ENCODE data around the gene DPP10.

The DPP10 gene

DNA sequence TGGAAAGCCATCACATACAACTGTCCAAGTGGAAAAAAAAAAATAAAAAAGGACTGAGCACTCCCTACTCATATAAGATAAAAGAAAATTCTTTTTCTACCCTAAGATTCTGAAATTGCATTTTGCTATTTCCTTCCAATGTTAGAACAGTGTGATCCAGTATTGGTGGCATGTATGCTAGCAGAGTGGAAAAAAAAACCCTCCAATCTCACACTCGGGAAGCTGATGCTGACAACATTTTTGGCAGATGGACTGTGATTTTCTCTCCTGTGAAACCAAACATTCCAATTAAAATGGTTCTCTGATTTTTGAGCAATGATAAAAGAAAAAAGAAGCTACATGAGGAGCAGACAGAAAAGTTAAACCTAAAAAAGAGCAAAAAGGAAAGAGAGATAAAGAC is 419.8 kb downstream of the DPP10 start:
- POLR2A ChIA-PET = no interaction called here
- CTCF ChIA-PET = no interaction called here
- no peak for DNase-seq (ENCODE audit: low read depth, low spot score)
- H3K4me3 ChIP-seq (ENCODE audit: low read depth, low read length) = no peak overlapping the region
- TF ChIP-seq, protein P1, sequence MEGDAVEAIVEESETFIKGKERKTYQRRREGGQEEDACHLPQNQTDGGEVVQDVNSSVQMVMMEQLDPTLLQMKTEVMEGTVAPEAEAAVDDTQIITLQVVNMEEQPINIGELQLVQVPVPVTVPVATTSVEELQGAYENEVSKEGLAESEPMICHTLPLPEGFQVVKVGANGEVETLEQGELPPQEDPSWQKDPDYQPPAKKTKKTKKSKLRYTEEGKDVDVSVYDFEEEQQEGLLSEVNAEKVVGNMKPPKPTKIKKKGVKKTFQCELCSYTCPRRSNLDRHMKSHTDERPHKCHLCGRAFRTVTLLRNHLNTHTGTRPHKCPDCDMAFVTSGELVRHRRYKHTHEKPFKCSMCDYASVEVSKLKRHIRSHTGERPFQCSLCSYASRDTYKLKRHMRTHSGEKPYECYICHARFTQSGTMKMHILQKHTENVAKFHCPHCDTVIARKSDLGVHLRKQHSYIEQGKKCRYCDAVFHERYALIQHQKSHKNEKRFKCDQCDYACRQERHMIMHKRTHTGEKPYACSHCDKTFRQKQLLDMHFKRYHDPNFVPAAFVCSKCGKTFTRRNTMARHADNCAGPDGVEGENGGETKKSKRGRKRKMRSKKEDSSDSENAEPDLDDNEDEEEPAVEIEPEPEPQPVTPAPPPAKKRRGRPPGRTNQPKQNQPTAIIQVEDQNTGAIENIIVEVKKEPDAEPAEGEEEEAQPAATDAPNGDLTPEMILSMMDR (IDR thresholded peaks at IDR 0.05; ENCODE audit: insufficient read depth, low read length, missing control alignments) = no peak

DNA sequence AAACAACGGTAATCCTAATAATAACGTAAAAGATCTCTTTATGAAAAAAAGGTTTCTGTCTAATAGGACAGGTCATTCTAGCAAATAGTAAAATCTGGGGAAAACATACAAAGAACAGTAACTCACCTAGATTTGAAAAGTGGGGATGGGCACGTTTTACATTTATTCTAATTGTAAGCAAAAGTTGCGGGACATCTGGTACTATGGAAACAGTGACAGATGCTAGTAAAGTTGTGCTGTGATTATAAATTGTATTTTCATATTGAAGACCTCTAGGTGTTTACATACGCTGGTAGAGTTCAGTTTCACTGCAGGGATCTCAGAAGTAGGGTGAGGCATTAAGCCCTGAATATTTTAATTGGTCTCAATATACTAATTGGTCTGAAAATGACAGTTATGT is 422.5 kb downstream of the DPP10 start:
- H3K4me3 ChIP-seq (ENCODE audit: low read depth, low read length) = no peak overlapping the region
- ChIA-PET POLR2A (no interaction called here), CTCF (no interaction called here)
- DNase-seq (ENCODE audit: low read depth, low spot score) = no peak
- TF ChIP-seq, protein P1 (IDR thresholded peaks at IDR 0.05; ENCODE audit: insufficient read depth, low read length, missing control alignments) = no peak

DNA sequence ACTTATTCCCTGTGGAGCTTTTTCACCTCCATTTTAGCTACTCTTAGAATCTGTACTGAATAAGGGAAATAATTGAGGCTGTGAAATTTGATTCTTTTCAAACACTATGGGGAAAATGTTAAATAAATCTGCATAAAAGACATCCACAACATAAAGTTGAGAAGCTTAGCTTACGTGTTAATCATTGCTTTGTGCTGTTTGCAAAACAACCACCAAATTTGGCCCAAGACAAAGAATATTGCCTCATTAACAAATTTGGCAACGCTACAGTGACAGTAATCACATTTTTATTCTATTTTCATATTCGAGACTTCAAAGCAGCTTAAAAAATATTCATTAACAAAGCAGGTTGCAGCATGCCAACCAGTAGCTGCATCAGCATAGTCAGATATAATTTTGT is 437.6 kb downstream of the DPP10 start:
- H3K4me3 ChIP-seq (ENCODE audit: low read depth, low read length) = no peak overlapping the region
- TF ChIP-seq, protein P1 (IDR thresholded peaks at IDR 0.05; ENCODE audit: insufficient read depth, low read length, missing control alignments) = no peak
- ChIA-PET POLR2A (no interaction called here), CTCF (no interaction called here)
- no peak for DNase-seq (ENCODE audit: low read depth, low spot score)

DNA sequence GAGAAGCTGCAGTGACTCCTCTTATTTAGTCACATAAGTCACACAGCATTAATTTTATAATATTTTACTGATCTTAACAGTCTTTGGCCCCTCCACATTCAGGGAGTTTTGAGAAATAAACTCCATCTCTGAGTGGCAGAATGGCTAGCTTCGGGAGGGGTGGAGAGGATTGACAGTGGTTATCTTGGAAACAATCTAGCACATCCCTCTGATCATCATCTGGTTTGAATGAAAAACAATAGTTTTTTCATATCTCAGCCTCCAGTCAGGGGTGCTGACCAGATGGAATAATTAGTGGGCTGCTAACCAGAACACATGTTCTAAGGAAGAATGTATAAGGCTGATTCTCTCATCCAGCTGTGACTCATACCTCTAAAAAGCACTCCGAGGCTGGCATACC is 477.5 kb downstream of the DPP10 start:
- TF ChIP-seq, protein P1 (IDR thresholded peaks at IDR 0.05; ENCODE audit: insufficient read depth, low read length, missing control alignments) = no peak
- CTCF ChIA-PET = no interaction called here

DNA sequence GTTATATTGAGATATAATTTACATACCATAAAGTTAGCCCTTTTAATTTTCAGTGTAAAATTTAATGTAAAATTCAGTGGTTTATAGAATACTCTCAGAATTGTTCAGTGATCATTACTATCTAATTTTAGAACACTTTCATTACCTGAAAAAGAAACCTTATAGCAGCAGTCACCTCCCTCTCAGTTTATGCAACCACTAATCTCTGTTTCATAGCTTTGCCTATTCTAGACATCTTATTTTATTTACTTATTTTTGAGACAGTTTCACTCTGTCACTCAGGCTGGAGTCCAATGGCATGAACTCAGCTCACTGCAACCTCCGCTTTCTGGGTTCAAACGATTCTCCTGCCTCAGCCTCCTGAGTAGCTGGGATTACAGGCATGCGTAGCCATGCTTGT is 479.6 kb downstream of the DPP10 start:
- no peak overlapping the region for H3K4me3 ChIP-seq (ENCODE audit: low read depth, low read length)
- CTCF ChIA-PET = no interaction called here
- TF ChIP-seq, protein P1 (IDR thresholded peaks at IDR 0.05; ENCODE audit: insufficient read depth, low read length, missing control alignments) = no peak
- DNase-seq (ENCODE audit: low read depth, low spot score) = no peak
- POLR2A ChIA-PET = no interaction called here

More for the DNA sequence above, 477.5 kb downstream of the DPP10 start:
- POLR2A ChIA-PET = no interaction called here
- no peak overlapping the region for H3K4me3 ChIP-seq (ENCODE audit: low read depth, low read length)
- DNase-seq (ENCODE audit: low read depth, low spot score) = no peak

DNA sequence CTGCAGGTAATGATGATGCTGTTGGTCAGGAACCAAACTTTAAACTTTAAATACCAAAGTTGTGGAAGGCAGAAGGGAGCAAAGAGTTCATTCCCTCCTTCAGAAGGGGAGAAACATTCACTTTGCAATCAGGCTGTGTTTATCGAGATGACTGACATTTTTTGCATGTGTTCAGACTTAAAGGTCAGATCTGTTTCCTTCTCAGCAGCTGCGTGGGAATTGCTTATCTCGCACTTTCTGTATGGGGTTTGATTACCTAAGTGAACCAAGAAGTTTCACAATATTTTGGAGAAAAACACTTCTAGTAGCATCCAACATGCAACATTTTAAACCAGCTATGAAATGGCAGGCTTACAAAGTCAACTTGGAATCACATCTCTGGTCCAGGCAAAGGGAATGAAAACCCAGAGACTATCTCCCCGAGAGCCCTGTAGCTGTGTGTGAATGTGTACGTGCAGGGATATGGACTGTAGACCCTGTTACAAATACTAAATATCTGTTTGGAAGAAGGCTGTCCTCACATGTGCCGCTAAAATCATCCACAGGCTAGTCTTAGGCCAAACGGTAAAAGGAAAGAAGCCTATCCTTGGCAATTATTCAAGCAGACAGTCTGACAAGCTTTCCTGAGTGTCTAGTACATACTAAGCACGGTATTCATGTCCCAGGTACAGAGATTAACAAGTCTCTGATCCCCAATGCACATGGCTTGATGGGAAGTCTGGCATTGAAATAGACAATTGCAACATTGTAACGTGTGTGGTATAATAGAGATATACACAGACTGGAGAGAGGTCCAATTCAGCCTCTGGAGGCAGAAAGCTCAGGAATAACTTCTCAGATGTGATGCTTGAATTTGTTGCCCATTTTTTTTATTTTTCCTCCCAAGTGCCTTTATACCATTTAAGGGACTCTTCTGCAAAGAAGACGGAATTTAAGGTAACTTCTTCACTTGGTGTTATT is 483.1 kb downstream of the DPP10 start:
- DNase-seq (ENCODE audit: low read depth, low spot score) = no peak
- ChIA-PET CTCF (no interaction called here), POLR2A (no interaction called here)
- no peak overlapping the region for H3K4me3 ChIP-seq (ENCODE audit: low read depth, low read length)
- TF ChIP-seq, protein P1 (IDR thresholded peaks at IDR 0.05; ENCODE audit: insufficient read depth, low read length, missing control alignments) = no peak

Measured in AG04449 (cell line).